ENCODE results near the gene NPIPB4. TPM values are rescaled to one million over a fixed set of nuclear protein-coding genes. Genes with fewer than 3 reads are reported as not detected.
"Not testable (repeated sequence)": the region's sequence is repeated elsewhere in the genome, so short reads cannot be mapped to it uniquely, and the experiment has no call there.

The NPIPB4 gene
- total RNA-seq: 63.3 TPM

GRCh38 chr16:21857656-21858055 is at the start of gene NPIPB4:
Gene NPIPB4, minus strand, starts transcription at chr16:21857756. Its CDS starts 378 bp downstream, at chr16:21857378.
- H3K27ac ChIP-seq; intact Hi-C loops (cut with DNase I); H3K4me1 ChIP-seq; H3K9me3 ChIP-seq; H3K4me3 ChIP-seq; DNase-seq (ENCODE audit: extremely low spot score in 2 of 2); H3K36me3 ChIP-seq; H3K27me3 ChIP-seq: not testable (repeated sequence)

GRCh38 chr16:21898998-21899397 is 41.4 kb upstream of the NPIPB4 start:
- H3K4me3 ChIP-seq; H3K27ac ChIP-seq; DNase-seq (ENCODE audit: extremely low spot score in 2 of 2); H3K4me1 ChIP-seq; H3K36me3 ChIP-seq; intact Hi-C loops (cut with DNase I); H3K9me3 ChIP-seq; H3K27me3 ChIP-seq: not testable (repeated sequence)

- H3K9me3 ChIP-seq; H3K4me3 ChIP-seq; H3K36me3 ChIP-seq; H3K27ac ChIP-seq; intact Hi-C loops (cut with DNase I); H3K27me3 ChIP-seq; H3K4me1 ChIP-seq: not testable (repeated sequence)
- DNase-seq (ENCODE audit: extremely low spot score in 2 of 2): peak in 1 of 2 donors; percentile 25
Observed at GRCh38 chr16:21881988-21882387, 24.4 kb upstream of the NPIPB4 start.

GRCh38 chr16:21837186-21837585 is 20.4 kb downstream of the NPIPB4 start:
- H3K4me3 ChIP-seq; H3K27ac ChIP-seq; DNase-seq (ENCODE audit: extremely low spot score in 2 of 2); H3K36me3 ChIP-seq; H3K9me3 ChIP-seq; H3K4me1 ChIP-seq; H3K27me3 ChIP-seq; intact Hi-C loops (cut with DNase I): not testable (repeated sequence)

- H3K4me1 ChIP-seq; H3K4me3 ChIP-seq; H3K9me3 ChIP-seq; DNase-seq (ENCODE audit: extremely low spot score in 2 of 2); H3K27me3 ChIP-seq; intact Hi-C loops (cut with DNase I); H3K36me3 ChIP-seq; H3K27ac ChIP-seq: not testable (repeated sequence)
Observed at GRCh38 chr16:21836334-21836733, 21.2 kb downstream of the NPIPB4 start.

GRCh38 chr16:21835747-21836146 is 21.8 kb downstream of the NPIPB4 start:
- H3K4me3 ChIP-seq; H3K36me3 ChIP-seq; H3K4me1 ChIP-seq; H3K27ac ChIP-seq; H3K9me3 ChIP-seq; intact Hi-C loops (cut with DNase I); H3K27me3 ChIP-seq; DNase-seq (ENCODE audit: extremely low spot score in 2 of 2): not testable (repeated sequence)

GRCh38 chr16:21834211-21834610 is 23.3 kb downstream of the NPIPB4 start:
- H3K4me3 ChIP-seq; intact Hi-C loops (cut with DNase I); H3K27ac ChIP-seq; DNase-seq (ENCODE audit: extremely low spot score in 2 of 2); H3K4me1 ChIP-seq; H3K27me3 ChIP-seq; H3K9me3 ChIP-seq; H3K36me3 ChIP-seq: not testable (repeated sequence)

- intact Hi-C loops (cut with DNase I); H3K4me3 ChIP-seq; H3K36me3 ChIP-seq; H3K27me3 ChIP-seq; H3K9me3 ChIP-seq; H3K4me1 ChIP-seq; DNase-seq (ENCODE audit: extremely low spot score in 2 of 2); H3K27ac ChIP-seq: not testable (repeated sequence)
Observed at GRCh38 chr16:21829929-21830328, 27.6 kb downstream of the NPIPB4 start.

GRCh38 chr16:21826067-21826706 is 31.4 kb downstream of the NPIPB4 start:
- peak overlapping the region; percentile 20 for H3K27ac ChIP-seq
- intact Hi-C loops (cut with DNase I); H3K36me3 ChIP-seq; H3K4me1 ChIP-seq; H3K4me3 ChIP-seq; DNase-seq (ENCODE audit: extremely low spot score in 2 of 2); H3K27me3 ChIP-seq; H3K9me3 ChIP-seq: not testable (repeated sequence)

- DNase-seq (ENCODE audit: extremely low spot score in 2 of 2); intact Hi-C loops (cut with DNase I); H3K4me3 ChIP-seq; H3K9me3 ChIP-seq; H3K4me1 ChIP-seq; H3K27me3 ChIP-seq; H3K36me3 ChIP-seq: not testable (repeated sequence)
- peak overlapping the region; percentile 20 for H3K27ac ChIP-seq
Observed at GRCh38 chr16:21825526-21825925, 32.0 kb downstream of the NPIPB4 start.

GRCh38 chr16:21823258-21823657 is 34.3 kb downstream of the NPIPB4 start:
- peaks cover 10% of the 10 kb centered on the region for H3K4me1 ChIP-seq
- H3K36me3 ChIP-seq; H3K4me3 ChIP-seq; H3K9me3 ChIP-seq; H3K27ac ChIP-seq; intact Hi-C loops (cut with DNase I); DNase-seq (ENCODE audit: extremely low spot score in 2 of 2); H3K27me3 ChIP-seq: not testable (repeated sequence)

- peak overlapping the region; percentile 73 for H3K27ac ChIP-seq
- peaks cover 10% of the 10 kb centered on the region for H3K4me1 ChIP-seq
- H3K9me3 ChIP-seq; H3K36me3 ChIP-seq; intact Hi-C loops (cut with DNase I); H3K27me3 ChIP-seq; DNase-seq (ENCODE audit: extremely low spot score in 2 of 2): not testable (repeated sequence)
- H3K4me3 ChIP-seq: peak overlapping the region; percentile 49 to 63
Observed at GRCh38 chr16:21820908-21821465, 36.6 kb downstream of the NPIPB4 start.
